ENCODE results near the gene FOXD4L5.
"Not testable (repeated sequence)": the region's sequence is repeated elsewhere in the genome, so short reads cannot be mapped to it uniquely, and the experiment has no call there.

FOXD4L5 gene
- 0 reads per million in 2 donors for total RNA-seq

DNA sequence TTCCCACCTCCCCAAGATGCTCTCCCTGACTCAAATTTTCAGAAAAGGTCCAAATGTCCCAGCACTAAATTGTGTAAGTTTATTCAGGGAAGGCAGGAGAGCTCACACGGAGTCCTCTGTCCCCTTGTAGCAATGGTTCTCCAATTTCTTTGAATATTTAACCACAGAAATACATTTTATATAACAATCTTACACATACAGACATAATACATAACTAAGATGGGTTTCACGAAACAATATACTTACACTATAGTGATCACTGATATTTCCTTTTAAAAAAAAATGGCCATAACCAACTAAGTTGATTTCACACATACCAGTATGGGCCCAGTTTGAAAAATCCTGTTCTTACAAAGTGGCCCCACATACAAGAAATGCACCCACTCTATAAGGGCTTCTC, at the start of gene FOXD4L5:
TSS of gene FOXD4L5 (minus strand) at position 101 of the 400 bp plus-strand sequence. CDS start 832 bp downstream, outside the sequence.
- not testable (repeated sequence) for DNase-seq

GRCh38 chr9:65283943-65284342, 1.1 kb downstream of the FOXD4L5 start:
- not testable (repeated sequence) for DNase-seq

GRCh38 chr9:65282976-65283375, 2.0 kb downstream of the FOXD4L5 start:
- not testable (repeated sequence) for DNase-seq

Measured in T-helper 9 cell (primary cell).